H1 (cell line): ENCODE data around the gene PTPMT1. TPM values are rescaled to one million over a fixed set of nuclear protein-coding genes. Genes with fewer than 3 reads are reported as not detected.

Source experiments
- CTCF ChIA-PET: fragments of 300-600 bp; sonication (Branson Sonifier 250); formaldehyde crosslinking; loops from one replicate; lab custom pipeline; 2021; ENCODE audit not compliant: partially characterized antibody; lab: Charles Lee
- POLR2A ChIA-PET: fragments of 300-600 bp; sonication (Branson Sonifier 250); formaldehyde crosslinking; loops from one replicate; lab custom pipeline; 2021; ENCODE audit warnings: inconsistent platforms; ENCODE audit not compliant: partially characterized antibody; lab: Charles Lee
- DNase-seq, 2 experiments: peaks; one replicate each; pipeline versions ENCODE4 v3.0.0 to v3.0.0-alpha.2; 2010 to 2022; ENCODE audit warnings: low spot score in 2 of 2, low read depth in 1 of 2, mixed read lengths in 1 of 2
- FAIRE-seq: peaks from 2 replicates; lab custom pipeline; 2011; peaks lifted over from hg19 to GRCh38; lab: Jason Lieb, UNC
- H2AFZ ChIP-seq: 2 replicates; pipeline ENCODE4 v1.8.1; 2012; ENCODE audit warnings: low read length, inconsistent platforms
- H2AK5ac ChIP-seq: 2 replicates; pipeline ENCODE4 v1.6.1; 2013; ENCODE audit warnings: low read depth, low read length
- H2BK120ac ChIP-seq: replicated peaks from 2 replicates; pipeline ENCODE3; 2013; ENCODE audit warnings: low read depth, low read length, inconsistent platforms
- H2BK12ac ChIP-seq: 2 replicates; pipeline ENCODE4 v1.6.1; 2013; ENCODE audit warnings: low read depth, low read length
- H2BK15ac ChIP-seq: 2 replicates; pipeline ENCODE4 v1.6.1; 2013; ENCODE audit warnings: low read length
- H2BK20ac ChIP-seq: 2 replicates; pipeline ENCODE4 v1.6.1; 2013; ENCODE audit warnings: low read length
- H2BK5ac ChIP-seq: 2 replicates; pipeline ENCODE4 v1.6.1; 2013; ENCODE audit warnings: low read depth, low read length
- H3K14ac ChIP-seq: 2 replicates; pipeline ENCODE4 v1.6.1; 2013; ENCODE audit warnings: inconsistent platforms; ENCODE audit not compliant: insufficient read length
- H3K18ac ChIP-seq: 2 replicates; pipeline ENCODE4 v1.6.1; 2013; ENCODE audit warnings: low read length; ENCODE audit errors: extremely low read depth
- H3K23ac ChIP-seq: 2 replicates; pipeline ENCODE4 v1.6.1; 2013; ENCODE audit warnings: inconsistent platforms; ENCODE audit not compliant: insufficient read length
- H3K23me2 ChIP-seq: 2 replicates; pipeline ENCODE4 v1.6.1; 2013; ENCODE audit warnings: low read depth, low read length
- H3K27ac ChIP-seq: 2 replicates; pipeline ENCODE4 v1.6.1; 2011; ENCODE audit warnings: low read depth, low read length, inconsistent platforms
- H3K27me3 ChIP-seq, 4 experiments: replicated peaks in 1 of 4; 1 replicate in 1 of 4; 2 replicates in 3 of 4; pipeline versions ENCODE4 v1.6.1 to v1.8.1; 2011 to 2013; ENCODE audit warnings: low read length in 3 of 4, mild to moderate bottlenecking in 3 of 4, inconsistent platforms in 2 of 4, mixed read lengths in 2 of 4, moderate library complexity in 1 of 4; ENCODE audit not compliant: control insufficient read depth in 3 of 4, insufficient read depth in 3 of 4; ENCODE audit errors: extremely low read depth in 1 of 4
- H3K36me3 ChIP-seq, 4 experiments: 2 replicates each; pipeline versions ENCODE4 v1.6.1 to v1.8.1; 2011 to 2013; ENCODE audit warnings: mild to moderate bottlenecking in 4 of 4, low read length in 3 of 4, moderate library complexity in 2 of 4, control low read depth in 1 of 4, inconsistent platforms in 1 of 4; ENCODE audit not compliant: insufficient read depth in 4 of 4, control insufficient read depth in 2 of 4
- H3K4ac ChIP-seq: replicated peaks from 2 replicates; pipeline ENCODE3; 2013; ENCODE audit warnings: low read length, low read depth, mixed read lengths, inconsistent platforms; ENCODE audit not compliant: insufficient read length
- H3K4me1 ChIP-seq, 4 experiments: replicated peaks in 1 of 4; 1 replicate in 1 of 4; 2 replicates in 3 of 4; pipeline versions ENCODE4 v1.6.1 to v1.8.1; 2011 to 2013; ENCODE audit warnings: low read length in 3 of 4, inconsistent platforms in 2 of 4, mixed read lengths in 1 of 4; ENCODE audit not compliant: insufficient read depth in 4 of 4, control insufficient read depth in 3 of 4
- H3K4me2 ChIP-seq, 2 experiments: 2 replicates each; pipeline versions ENCODE4 v1.6.1 to v1.8.1; 2011 to 2013; ENCODE audit warnings: low read depth in 2 of 2, low read length in 2 of 2, control low read depth in 1 of 2, inconsistent platforms in 1 of 2, mild to moderate bottlenecking in 1 of 2; ENCODE audit not compliant: insufficient read depth in 1 of 2
- H3K4me3 ChIP-seq, 4 experiments: fragments of 200-600, 300-600 bp in 1 of 4; sonication (generic), shearing (Covaris generic), sonication (Bioruptor Twin) in 1 of 4; 2 replicates each; pipeline versions ENCODE4 v1.5.1 to v1.8.1; 2011 to 2016; ENCODE audit warnings: low read length in 4 of 4, low read depth in 3 of 4, control low read depth in 2 of 4, inconsistent platforms in 2 of 4, mild to moderate bottlenecking in 2 of 4, mixed read lengths in 1 of 4, moderate library complexity in 1 of 4; ENCODE audit not compliant: insufficient read depth in 2 of 4; ENCODE audit errors: extremely low read depth in 1 of 4
- H3K56ac ChIP-seq: replicated peaks from 2 replicates; pipeline ENCODE3; 2013; ENCODE audit warnings: low read depth, mild to moderate bottlenecking, mixed read lengths, low read length, inconsistent platforms; ENCODE audit not compliant: insufficient read length
- H3K79me1 ChIP-seq: 2 replicates; pipeline ENCODE4 v1.6.1; 2013; ENCODE audit warnings: low read depth, low read length, control low read depth
- H3K79me2 ChIP-seq, 2 experiments: 2 replicates each; pipeline versions ENCODE4 v1.6.1 to v1.8.1; 2012 to 2013; ENCODE audit warnings: low read length in 2 of 2, mild to moderate bottlenecking in 2 of 2, inconsistent platforms in 1 of 2; ENCODE audit not compliant: insufficient read depth in 2 of 2, control insufficient read depth in 1 of 2
- H3K9ac ChIP-seq, 4 experiments: replicated peaks in 1 of 4; 1 replicate in 1 of 4; 2 replicates in 3 of 4; pipeline versions ENCODE4 v1.6.1 to v1.8.1; 2011 to 2013; ENCODE audit warnings: low read depth in 3 of 4, low read length in 3 of 4, control low read depth in 2 of 4, mild to moderate bottlenecking in 2 of 4, moderate library complexity in 2 of 4, inconsistent platforms in 1 of 4; ENCODE audit errors: extremely low read depth in 1 of 4
- H3K9me3 ChIP-seq, 2 experiments: 2 replicates each; pipeline versions ENCODE4 v1.6.1 to v1.8.1; 2012 to 2013; ENCODE audit warnings: mild to moderate bottlenecking in 2 of 2, moderate library complexity in 2 of 2, control low read depth in 1 of 2, inconsistent platforms in 1 of 2, low read depth in 1 of 2, low read length in 1 of 2, mixed read lengths in 1 of 2; ENCODE audit not compliant: insufficient read depth in 2 of 2
- H4K20me1 ChIP-seq, 2 experiments: replicated peaks in 1 of 2; 2 replicates each; pipeline versions ENCODE3 to v1.8.1; 2011 to 2013; ENCODE audit warnings: inconsistent platforms in 2 of 2, low read length in 2 of 2, mild to moderate bottlenecking in 1 of 2; ENCODE audit not compliant: insufficient read depth in 2 of 2, control insufficient read depth in 1 of 2
- H4K5ac ChIP-seq: 2 replicates; pipeline ENCODE4 v1.6.1; 2013; ENCODE audit warnings: low read length, low read depth, mixed read lengths, inconsistent platforms; ENCODE audit not compliant: insufficient read length
- H4K8ac ChIP-seq: 2 replicates; pipeline ENCODE4 v1.8.0; 2013; ENCODE audit warnings: mild to moderate bottlenecking, moderate library complexity, low read length, inconsistent platforms; ENCODE audit not compliant: insufficient read depth; ENCODE audit errors: extremely low read depth
- H4K91ac ChIP-seq: replicated peaks from 2 replicates; pipeline ENCODE3; 2013; ENCODE audit warnings: low read length, mixed read lengths, inconsistent platforms; ENCODE audit not compliant: insufficient read length
- CTCF ChIP-seq, 3 experiments: IDR thresholded peaks; 1 replicate in 2 of 3; 2 replicates in 1 of 3; pipeline versions ENCODE4 v1.5.1 to v1.6.1; 2011; ENCODE audit warnings: low read length in 3 of 3, mild to moderate bottlenecking in 3 of 3, inconsistent platforms in 2 of 3, low read depth in 1 of 3, moderate library complexity in 1 of 3; ENCODE audit not compliant: insufficient read depth in 1 of 3; ENCODE audit errors: control extremely low read depth in 1 of 3
- MAFK ChIP-seq: IDR thresholded peaks from 2 replicates; pipeline ENCODE4 v1.6.1; 2012; ENCODE audit warnings: low read depth, mild to moderate bottlenecking, improper control_type of control experiment, low read length
- SP1 ChIP-seq: IDR thresholded peaks from 2 replicates; pipeline ENCODE4 v1.6.1; 2011; ENCODE audit warnings: low read depth, low read length
- WGBS, 2 experiments: shearing (Covaris generic) in 1 of 2; methylation state at CpG; one replicate each; pipeline versions ENCODE4 v1.1.6 to v1.1.7; 2013 to 2015; ENCODE audit warnings: low lambda C conversion rate in 2 of 2, mixed read lengths in 2 of 2, inconsistent platforms in 1 of 2, low coverage in 1 of 2, missing lambda C conversion rate in 1 of 2; ENCODE audit not compliant: insufficient replicate concordance in 2 of 2, insufficient coverage in 1 of 2, insufficient read length in 1 of 2; ENCODE audit errors: extremely low coverage in 1 of 2, missing lambda C conversion rate in 1 of 2; 5-methylcytosine and 5-hydroxymethylcytosine counted together
- polyA plus RNA-seq, 7 experiments: library from polyadenylated mRNA; depleted of rRNA in 3 of 7; stranded (reverse) in 5 of 7; unstranded in 2 of 7; fragments of >200 nt in 5 of 7; fragments of 200-250 nt in 2 of 7; gene quantifications; 1 replicate in 5 of 7; 2 replicates in 1 of 7; 4 replicates in 1 of 7; pipeline versions ENCODE4 v1.2.1 to v1.2.3, GENCODE V29; 2011 to 2013; ENCODE audit warnings: missing spikeins in 2 of 7, mixed read lengths in 2 of 7
- total RNA-seq: library from RNA; stranded (reverse); fragmentation: NEBNext Ultra II Directional; extraction: Animal tissue kit (Norgen Biotek cat#: 25700); gene quantifications from 2 replicates; pipeline ENCODE4 v1.2.1, GENCODE V29; 2021

Gene PTPMT1
- total and polyA plus RNA-seq, 2 of the 8 experiments (the other 6 are each of a cell fraction or from before 2014, with no cell fraction given), result 44.8 to 105 TPM

GRCh38 chr11:47570651-47571356, 5.4 kb downstream of the PTPMT1 start:
- H4K91ac ChIP-seq, result no peak overlapping the region
- no peak overlapping the region for H3K23ac ChIP-seq
- peaks cover 0 to 8% of the 10 kb centered on the region in 2 experiments for H4K20me1 ChIP-seq
- ChIA-PET CTCF (interaction anchor here (0.6 to 2.0 kb wide), 2 partner anchors 10 to 47 kb away, joined by 3 to 5 read pairs; no protein-coding TSS in a partner anchor), POLR2A (interaction anchor here (0.6 to 6.6 kb wide), 9 partner anchors 7 to 183 kb away, joined by 3 to 83 read pairs (median 3); partner anchors contain the start of genes CELF1, KBTBD4 and NDUFS3)
- H3K79me1 ChIP-seq, result peaks cover 8% of the 10 kb centered on the region; the same call in 1 of the 2 replicates
- no peak overlapping the region for H2BK20ac ChIP-seq
- H3K9ac ChIP-seq, result no peak overlapping the region
- WGBS, 2 experiments, result 98% methylated on average over 3 of the region's 3 CpGs; no CpG with 5 or more reads in 1 of the 2 experiments
- DNase-seq, result no peak
- no peak overlapping the region for H4K5ac ChIP-seq
- H3K56ac ChIP-seq, result no peak overlapping the region
- H2BK15ac ChIP-seq, result no peak overlapping the region
- no peak for FAIRE-seq
- no peak overlapping the region for H3K14ac ChIP-seq
- peaks cover 0 to 13% of the 10 kb centered on the region in 2 experiments; a peak in 2 of 4 replicates for H3K79me2 ChIP-seq
- no peak overlapping the region for H3K4ac ChIP-seq
- H3K4me1 ChIP-seq, result no peaks in the 10 kb centered on the region
- no peak overlapping the region for H2AFZ ChIP-seq
- H3K27ac ChIP-seq, result no peak overlapping the region
- no peak overlapping the region for H4K8ac ChIP-seq
- no peak overlapping the region for H2BK5ac ChIP-seq
- H3K4me2 ChIP-seq, result no peak overlapping the region
- no peaks in the 10 kb centered on the region for H3K27me3 ChIP-seq
- H2AK5ac ChIP-seq, result no peak overlapping the region
- no peaks in the 10 kb centered on the region for H3K23me2 ChIP-seq
- peaks cover 11 to 38% (median 23%) of the 10 kb centered on the region in 4 experiments for H3K36me3 ChIP-seq
- no peak overlapping the region for H2BK12ac ChIP-seq
- no peak overlapping the region for H2BK120ac ChIP-seq
- H3K4me3 ChIP-seq, result no peak overlapping the region
- no peak overlapping the region for H3K18ac ChIP-seq
- no peaks in the 10 kb centered on the region for H3K9me3 ChIP-seq
- TF ChIP-seq CTCF (IDR thresholded peaks at IDR 0.05; ENCODE audit: control extremely low read depth in 1 of 3, insufficient read depth in 1 of 3, low read depth in 1 of 3, low read length in 3 of 3) (no peak), MAFK (no peak), SP1 (no peak)
